ENCODE measurements around the gene HRH2. TPM values are rescaled to one million over a fixed set of nuclear protein-coding genes. Genes with fewer than 3 reads are reported as not detected.

Gene HRH2
- total RNA-seq, 2 experiments from 2014 or later: 2.9 to 3.4 TPM

GRCh38 chr5:175677571-175677970 lies 19.7 kb downstream of the HRH2 start:
- Mint-ChIP-seq H3K4me1 (ENCODE audit: low read depth) (peaks cover 77% of the 10 kb centered on the region), H3K9me3 (no peaks in the 10 kb centered on the region), H3K4me3 (no peak overlapping the region), H3K36me3 (ENCODE audit: low read depth) (peaks cover 38% of the 10 kb centered on the region), H3K27me3 (no peaks in the 10 kb centered on the region), H3K27ac (peak overlapping the region; percentile 31)
- Histone ChIP-seq H3K27ac (ENCODE audit: low read depth in 1 of 2, low read length in 2 of 2) (no peak overlapping the region), H3K4me1 (ENCODE audit: insufficient read depth, low read length) (peaks cover 36% of the 10 kb centered on the region), H3K9me3 (ENCODE audit: control insufficient read depth in 1 of 2, insufficient read depth in 1 of 2, low read length in 2 of 2) (no peaks in the 10 kb centered on the region), H3K36me3 (ENCODE audit: insufficient read depth, low read length) (peaks cover 7% of the 10 kb centered on the region), H3K27me3 (ENCODE audit: control insufficient read depth in 1 of 2, insufficient read depth in 2 of 2, low read length in 2 of 2) (no peaks in the 10 kb centered on the region), H3K4me3 (ENCODE audit: low read length) (no peak overlapping the region)
- TF ChIP-seq CTCF (IDR thresholded peaks at IDR 0.05): no peak
- intact Hi-C loops (cut with DNase I, micrococcal nuclease): no loop called here
- ATAC-seq (ENCODE audit: poor library complexity): no peak
- DNase-seq: no peak
- ChIA-PET CTCF (interaction anchor here (1.1 kb wide), 1 partner anchor 143 kb away, joined by 4 read pairs; no protein-coding TSS in a partner anchor), POLR2A (no interaction called here)

GRCh38 chr5:175678074-175678473 lies 20.2 kb downstream of the HRH2 start:
- no peak overlapping the region for H3K4me3 ChIP-seq (ENCODE audit: low read length)
- H3K36me3 ChIP-seq (ENCODE audit: insufficient read depth, low read length): peaks cover 11% of the 10 kb centered on the region
- TF ChIP-seq CTCF (IDR thresholded peaks at IDR 0.05): no peak
- H3K9me3 ChIP-seq (ENCODE audit: control insufficient read depth in 1 of 2, insufficient read depth in 1 of 2, low read length in 2 of 2): no peaks in the 10 kb centered on the region
- no peaks in the 10 kb centered on the region for H3K9me3 Mint-ChIP-seq
- ChIA-PET CTCF (interaction anchor here (1.1 kb wide), 1 partner anchor 144 kb away, joined by 4 read pairs; no protein-coding TSS in a partner anchor), POLR2A (no interaction called here)
- H3K36me3 Mint-ChIP-seq (ENCODE audit: low read depth): peaks cover 38% of the 10 kb centered on the region
- H3K4me1 Mint-ChIP-seq (ENCODE audit: low read depth): peaks cover 72% of the 10 kb centered on the region
- no peaks in the 10 kb centered on the region for H3K27me3 Mint-ChIP-seq
- H3K4me1 ChIP-seq (ENCODE audit: insufficient read depth, low read length): peaks cover 36% of the 10 kb centered on the region
- H3K27ac ChIP-seq (ENCODE audit: low read depth in 1 of 2, low read length in 2 of 2): no peak overlapping the region
- no peaks in the 10 kb centered on the region for H3K27me3 ChIP-seq (ENCODE audit: control insufficient read depth in 1 of 2, insufficient read depth in 2 of 2, low read length in 2 of 2)
- ATAC-seq (ENCODE audit: poor library complexity) (no peak), DNase-seq (no peak)
- intact Hi-C loops (cut with DNase I, micrococcal nuclease): no loop called here
- no peak overlapping the region for H3K4me3 Mint-ChIP-seq
- H3K27ac Mint-ChIP-seq: peak overlapping the region; percentile 31

- intact Hi-C loops (cut with DNase I, micrococcal nuclease): no loop called here
- no peak for TF ChIP-seq CTCF (IDR thresholded peaks at IDR 0.05)
- POLR2A ChIA-PET: no interaction called here
- Mint-ChIP-seq H3K9me3 (no peaks in the 10 kb centered on the region), H3K36me3 (ENCODE audit: low read depth) (peaks cover 46% of the 10 kb centered on the region), H3K4me3 (no peak overlapping the region), H3K27me3 (no peaks in the 10 kb centered on the region), H3K27ac (peak overlapping the region; percentile 47), H3K4me1 (ENCODE audit: low read depth) (peaks cover 68% of the 10 kb centered on the region)
- CTCF ChIA-PET: no interaction called here
- Histone ChIP-seq H3K36me3 (ENCODE audit: insufficient read depth, low read length) (peaks cover 23% of the 10 kb centered on the region), H3K9me3 (ENCODE audit: control insufficient read depth in 1 of 2, insufficient read depth in 1 of 2, low read length in 2 of 2) (no peaks in the 10 kb centered on the region), H3K27me3 (ENCODE audit: control insufficient read depth in 1 of 2, insufficient read depth in 2 of 2, low read length in 2 of 2) (no peaks in the 10 kb centered on the region), H3K4me1 (ENCODE audit: insufficient read depth, low read length) (peaks cover 34% of the 10 kb centered on the region), H3K4me3 (ENCODE audit: low read length) (no peak overlapping the region), H3K27ac (ENCODE audit: low read depth in 1 of 2, low read length in 2 of 2) (no peak overlapping the region)
- DNase-seq (no peak), ATAC-seq (ENCODE audit: poor library complexity) (no peak)
Measured at GRCh38 chr5:175679411-175679810, 21.5 kb downstream of the HRH2 start.
